HG03064 (cell line): ENCODE data around the gene CRY2.
"Not testable (repeated sequence)": the region's sequence is repeated elsewhere in the genome, so short reads cannot be mapped to it uniquely, and the experiment has no call there.

Experiments
- ATAC-seq: cut with Tn5 transposase; IDR thresholded peaks from one replicate; pipeline ENCODE4 v1.9.1; 2021; ENCODE audit warnings: low read depth; ENCODE audit not compliant: unreplicated experiment

CRY2 gene

GRCh38 chr11:45846974-45847910 lies at the start of gene CRY2:
Gene CRY2 (plus strand): TSS chr11:45847475. CDS start chr11:45847491, 16 bp downstream.
- peak; percentile 89 for ATAC-seq

- ATAC-seq, result no peak
Measured at GRCh38 chr11:45798793-45799441, 48.4 kb upstream of the CRY2 start.

GRCh38 chr11:45799562-45799961 lies 47.7 kb upstream of the CRY2 start:
- no peak for ATAC-seq

GRCh38 chr11:45800261-45800660 lies 47.0 kb upstream of the CRY2 start:
- ATAC-seq, result no peak

GRCh38 chr11:45801723-45802315 lies 45.5 kb upstream of the CRY2 start:
- no peak for ATAC-seq

GRCh38 chr11:45802531-45803317 lies 44.6 kb upstream of the CRY2 start:
- no peak for ATAC-seq

- no peak for ATAC-seq
Measured at GRCh38 chr11:45803971-45804760, 43.1 kb upstream of the CRY2 start.

GRCh38 chr11:45804761-45805304 lies 42.4 kb upstream of the CRY2 start, which contains the start of gene SLC35C1:
Gene SLC35C1 (plus strand): TSS chr11:45805149. CDS start chr11:45805802, 653 bp downstream.
- ATAC-seq, result peak; percentile 95

- ATAC-seq, result peak; percentile 21
Measured at GRCh38 chr11:45805305-45806071, 41.8 kb upstream of the CRY2 start.

- ATAC-seq, result no peak
Measured at GRCh38 chr11:45806072-45806933, 41.0 kb upstream of the CRY2 start.

GRCh38 chr11:45806937-45807791 lies 40.1 kb upstream of the CRY2 start:
- no peak for ATAC-seq

GRCh38 chr11:45807792-45808238 lies 39.5 kb upstream of the CRY2 start:
- ATAC-seq, result no peak

GRCh38 chr11:45808427-45808826 lies 38.8 kb upstream of the CRY2 start:
- ATAC-seq, result not testable (repeated sequence)

- ATAC-seq, result no peak
Measured at GRCh38 chr11:45809456-45810395, 37.5 kb upstream of the CRY2 start.

GRCh38 chr11:45810431-45811108 lies 36.7 kb upstream of the CRY2 start:
- no peak for ATAC-seq
